GM19452 (cell line): ENCODE data around the gene HDAC4.
"Not testable (repeated sequence)": the region's sequence is repeated elsewhere in the genome, so short reads cannot be mapped to it uniquely, and the experiment has no call there.

Source experiments
- ATAC-seq: cut with Tn5 transposase; IDR thresholded peaks from one replicate; pipeline ENCODE4 v1.9.1; 2021; ENCODE audit not compliant: unreplicated experiment

The HDAC4 gene

GRCh38 chr2:239180526-239181073 lies 220.2 kb downstream of the HDAC4 start:
- no peak for ATAC-seq

- no peak for ATAC-seq
These were observed 220.9 kb downstream of the HDAC4 start for GRCh38 chr2:239179851-239180371.

- no peak for ATAC-seq
These were observed 221.9 kb downstream of the HDAC4 start for GRCh38 chr2:239178954-239179353.

- no peak for ATAC-seq
These were observed 222.3 kb downstream of the HDAC4 start for GRCh38 chr2:239178484-239178883.

GRCh38 chr2:239177908-239178307 lies 222.9 kb downstream of the HDAC4 start:
- ATAC-seq: no peak

- ATAC-seq: no peak
These were observed 223.5 kb downstream of the HDAC4 start for GRCh38 chr2:239177325-239177724.

- not testable (repeated sequence) for ATAC-seq
These were observed 224.5 kb downstream of the HDAC4 start for GRCh38 chr2:239176138-239176803.

- no peak for ATAC-seq
These were observed 225.6 kb downstream of the HDAC4 start for GRCh38 chr2:239175181-239175580.

GRCh38 chr2:239173301-239173700 lies 227.5 kb downstream of the HDAC4 start:
- ATAC-seq: no peak

GRCh38 chr2:239171643-239172042 lies 229.2 kb downstream of the HDAC4 start:
- no peak for ATAC-seq

- ATAC-seq: no peak
These were observed 231.3 kb downstream of the HDAC4 start for GRCh38 chr2:239169311-239170048.

- ATAC-seq: no peak
These were observed 232.2 kb downstream of the HDAC4 start for GRCh38 chr2:239168575-239168974.

- ATAC-seq: no peak
These were observed 232.9 kb downstream of the HDAC4 start for GRCh38 chr2:239167766-239168444.

GRCh38 chr2:239167011-239167673 lies 233.7 kb downstream of the HDAC4 start:
- no peak for ATAC-seq

- ATAC-seq: no peak
These were observed 234.5 kb downstream of the HDAC4 start for GRCh38 chr2:239166201-239166834.

- no peak for ATAC-seq
These were observed 235.5 kb downstream of the HDAC4 start for GRCh38 chr2:239165206-239165831.

- ATAC-seq: no peak
These were observed 236.4 kb downstream of the HDAC4 start for GRCh38 chr2:239164335-239164871.

- no peak for ATAC-seq
These were observed 237.0 kb downstream of the HDAC4 start for GRCh38 chr2:239163688-239164334.

- ATAC-seq: no peak
These were observed 237.7 kb downstream of the HDAC4 start for GRCh38 chr2:239162976-239163687.
